Heart right ventricle (tissue), 16 donors: ENCODE measurements around the gene HDAC5. TPM values are rescaled to one million over a fixed set of nuclear protein-coding genes. Genes with fewer than 3 reads are reported as not detected.
A peak's percentile ranks its signal among the peaks of the same experiment; 100 is the strongest.

Source experiments
- ATAC-seq, 8 donors: fragments of 200-7000 bp; cut with Tn5 transposase; one replicate each; pipeline ENCODE4 v1.9.1; 2020; ENCODE audit warnings: mild to moderate bottlenecking in 8 of 8, moderate library complexity in 8 of 8, moderate number of reproducible peaks in 1 of 8
- DNase-seq, 2 donors: peaks; one replicate each; pipeline ENCODE4 v3.0.0-alpha.2; 2020
- H3K27ac ChIP-seq, 10 donors: fragments of 200-600 bp; sonication (generic) in 2 of 10; one replicate each; pipeline versions ENCODE4 v1.5.0 to v1.8.0; 2020 to 2022; ENCODE audit warnings: mild to moderate bottlenecking in 3 of 10
- H3K27me3 ChIP-seq, 7 donors: fragments of 200-600 bp; one replicate each; pipeline ENCODE4 v1.8.0; 2021 to 2022; ENCODE audit warnings: mild to moderate bottlenecking in 2 of 7
- H3K36me3 ChIP-seq, 9 donors: fragments of 200-600 bp; sonication (generic) in 1 of 9; one replicate each; pipeline versions ENCODE4 v1.5.0 to v1.8.0; 2020 to 2022; ENCODE audit warnings: mild to moderate bottlenecking in 2 of 9
- H3K4me1 ChIP-seq, 9 donors: fragments of 200-600 bp; sonication (generic) in 1 of 9; one replicate each; pipeline versions ENCODE4 v1.5.0 to v1.8.0; 2020 to 2022; ENCODE audit warnings: mild to moderate bottlenecking in 4 of 9
- H3K4me3 ChIP-seq, 10 donors: fragments of 200-600 bp; sonication (generic) in 2 of 10; one replicate each; pipeline versions ENCODE4 v1.5.0 to v1.8.0; 2020 to 2022; ENCODE audit warnings: mild to moderate bottlenecking in 7 of 10, moderate library complexity in 2 of 10
- H3K9me3 ChIP-seq, 11 donors: fragments of 200-600 bp in 10 of 11; sonication (generic) in 2 of 11; one replicate each; pipeline versions ENCODE4 v1.5.0 to v1.8.0; 2013 to 2022; ENCODE audit warnings: mild to moderate bottlenecking in 2 of 11, control low read depth in 1 of 11, moderate library complexity in 1 of 11
- CTCF ChIP-seq, 9 donors: fragments of 200-600 bp; sonication (generic) in 2 of 9; IDR thresholded peaks; one replicate each; pipeline versions ENCODE4 v1.5.0 to v1.8.0; 2021 to 2022; ENCODE audit warnings: antibody characterized with exemption in 9 of 9, mild to moderate bottlenecking in 5 of 9, moderate library complexity in 1 of 9
- WGBS, 2 donors: extraction: QIAGEN DNeasy Blood & Tissue Kit; methylation state at CpG; one replicate each; pipeline ENCODE4 v1.1.7; 2013; ENCODE audit warnings: inconsistent platforms in 1 of 2; 5-methylcytosine and 5-hydroxymethylcytosine counted together
- intact Hi-C, 10 donors: fragments of 100-400 bp; cut with DNase I; formaldehyde crosslinking; loops; one replicate each; pipeline versions ENCODE4 v1.11.1 to v1.14.2; 2022
- polyA plus RNA-seq, 2 donors: library from polyadenylated mRNA; stranded (reverse); fragments of 200-250 nt; gene quantifications; one replicate each; pipeline ENCODE4 v1.2.3, GENCODE V29; 2013
- total RNA-seq, 10 donors: library from RNA; stranded (reverse); fragmentation: NEBNext Ultra II Directional in 3 of 10; extraction: Animal tissue kit (Norgen Biotek cat#: 25700) in 3 of 10; gene quantifications; one replicate each; pipeline versions ENCODE4 v1.2.1 to v1.2.4, GENCODE V29; 2021 to 2023
- donor health status: Arrhythmogenic right ventricular cardiomyopathy.
- donor health status: ischemic (EF 13 %, LVEDD 7.1; RV severe dilation, severe dysfunction).
- donor health status: healthy with polysubstance abuse.
- donor health status: DM: no; HTN: yes; CAD: no.
- donor health status: DM: no; HTN: no; CAD: no.
- donor health status: ischemic (EF 25% LVEDD 6.9; RV normal size, moderate dysfunction).
- donor health status: ischemic (EF 25% LVEDD 5.7; RV mildly dilated, moderate dysfunction).
- donor health status: healthy.
- donor health status: DM: yes; HTN: yes; CAD: no.
- donor health status: Ischemic cardiomyopathy.
- donor health status: ischemic (EF 35%, LVEDD 5.7; RV mildly dilated, moderate dysfunction).
- donor health status: nonischemic (EF 11% LVEDD 7.7; RV severe dilation, severe dysfunction).
- donor health status: DM: yes; HTN: yes; CAD: no.
- donor health status: PGD.
- donor health status: ischemic (EF 29% LVEDD 5.4; RV normal size, mild dysfunction).
- donor health status: nonischemic (EF 23%, LVEDD 6.1; RV moderate dilation, normal function).

Gene HDAC5
- total and polyA plus RNA-seq, 12 donors = 55.2 to 85.4 (median 65.5) TPM

GRCh38 chr17:44170135-44170498 lies 46.7 kb upstream of the HDAC5 start:
- H3K9me3 ChIP-seq = no peaks in the 10 kb centered on the region
- 31 to 46% methylated on average over 5 of the region's 5 CpGs for WGBS, 2 donors
- ATAC-seq (peak in 6 of 8 donors; percentile 4 to 31 (median 8)), DNase-seq (no peak)
- H3K27me3 ChIP-seq = no peaks in the 10 kb centered on the region
- H3K36me3 ChIP-seq = peaks cover 0 to 21% (median 0%) of the 10 kb centered on the region in 9 donors
- TF ChIP-seq CTCF (IDR thresholded peaks at IDR 0.05) = no peak
- intact Hi-C loops = no loop called here
- H3K4me3 ChIP-seq = peak overlapping the region in 8 of 10 donors; percentile 35 to 60 (median 48)
- peak overlapping the region; percentile 76 to 92 (median 87) for H3K27ac ChIP-seq
- H3K4me1 ChIP-seq = peaks cover 0 to 33% (median 13%) of the 10 kb centered on the region in 9 donors

- Histone ChIP-seq H3K27ac (peak overlapping the region in 3 of 10 donors; percentile 10 to 56 (median 15)), H3K4me1 (peaks cover 0 to 33% (median 13%) of the 10 kb centered on the region in 9 donors), H3K9me3 (no peaks in the 10 kb centered on the region), H3K27me3 (no peaks in the 10 kb centered on the region), H3K36me3 (peaks cover 0 to 3% (median 0%) of the 10 kb centered on the region in 9 donors), H3K4me3 (no peak overlapping the region)
- intact Hi-C loops = loop anchor here in 2 of 10 donors (5.0 to 10.0 kb wide), 2 partner anchors 223 to 225 kb away; partner anchors contain the start of gene PPY (in 2 of the 2)
- TF ChIP-seq CTCF (IDR thresholded peaks at IDR 0.05) = no peak
- 54 to 62% methylated on average over 7 of the region's 7 CpGs for whole genome bisulfite sequencing, 2 donors
- peak in 4 of 8 donors; percentile 21 to 37 (median 32) for ATAC-seq
- no peak for DNase-seq
These were observed 43.9 kb upstream of the HDAC5 start for GRCh38 chr17:44167181-44167861.

GRCh38 chr17:44164476-44164875 lies 41.0 kb upstream of the HDAC5 start:
- DNase-seq (no peak), ATAC-seq (no peak)
- peaks cover 0 to 16% (median 6%) of the 10 kb centered on the region in 9 donors for H3K4me1 ChIP-seq
- no peaks in the 10 kb centered on the region for H3K9me3 ChIP-seq
- intact Hi-C loops = loop anchor here in 1 of 10 donors (10.0 kb wide), 1 partner anchor 220 kb away; the partner anchor contains the start of gene PPY
- no peak overlapping the region for H3K27ac ChIP-seq
- H3K36me3 ChIP-seq = peaks cover 0 to 3% (median 0%) of the 10 kb centered on the region in 9 donors
- WGBS, 2 donors = 97% methylated on average over 1 of the region's 1 CpG
- no peak for TF ChIP-seq CTCF (IDR thresholded peaks at IDR 0.05)
- H3K4me3 ChIP-seq = no peak overlapping the region
- H3K27me3 ChIP-seq = no peaks in the 10 kb centered on the region

- DNase-seq (no peak), ATAC-seq (no peak)
- H3K36me3 ChIP-seq = peaks cover 0 to 3% (median 0%) of the 10 kb centered on the region in 9 donors
- no peak overlapping the region for H3K4me3 ChIP-seq
- H3K27ac ChIP-seq = no peak overlapping the region
- H3K27me3 ChIP-seq = no peaks in the 10 kb centered on the region
- H3K4me1 ChIP-seq = no peaks in the 10 kb centered on the region
- H3K9me3 ChIP-seq = no peaks in the 10 kb centered on the region
- TF ChIP-seq CTCF (IDR thresholded peaks at IDR 0.05) = no peak
- 78 to 82% methylated on average over 15 of the region's 15 CpGs for WGBS, 2 donors
- intact Hi-C loops = loop anchor here in 1 of 10 donors (10.0 kb wide), 1 partner anchor 215 kb away; the partner anchor contains the start of gene PPY
These were observed 36.2 kb upstream of the HDAC5 start for GRCh38 chr17:44159519-44160210.
